PC-9 (cell line): ENCODE results near the gene SCNN1B. TPM values are rescaled to one million over a fixed set of nuclear protein-coding genes. Genes with fewer than 3 reads are reported as not detected.

Source experiments
- BruUV-seq: library from RNA; stranded (reverse); fragments of 400-500 nt; replicated peaks from 2 replicates; lab custom pipeline; 2021; lab: Mats Ljungman, UMichigan
- CTCF ChIA-PET: fragments of 300-600 bp; sonication (Branson Sonifier 250); formaldehyde crosslinking; loops from one replicate; lab custom pipeline; 2022; ENCODE audit warnings: antibody characterized with exemption; lab: Charles Lee
- POLR2A ChIA-PET: fragments of 300-600 bp; sonication (Branson Sonifier 250); formaldehyde crosslinking; loops from one replicate; lab custom pipeline; 2022; ENCODE audit warnings: antibody characterized with exemption; ENCODE audit not compliant: unreplicated experiment; lab: Charles Lee
- DNase-seq, 2 experiments: peaks; one replicate each; pipeline versions ENCODE4 v3.0.0 to v3.0.0-alpha.2; 2015 to 2022; ENCODE audit warnings: mixed read lengths in 1 of 2
- H2AFZ ChIP-seq: fragments of 200-600 bp; sonication (generic); 2 replicates; pipeline ENCODE4 v1.8.1; 2017; ENCODE audit warnings: antibody characterized with exemption
- H3F3A ChIP-seq: fragments of 200-600 bp; sonication (generic); 2 replicates; pipeline ENCODE4 v1.8.1; 2017; ENCODE audit warnings: antibody characterized with exemption, mild to moderate bottlenecking, low read depth; ENCODE audit not compliant: insufficient read depth
- H3K27ac ChIP-seq: fragments of 200-600 bp; sonication (generic); 2 replicates; pipeline ENCODE4 v1.6.1; 2016; ENCODE audit warnings: mixed run types
- H3K27me3 ChIP-seq: fragments of 200-600 bp; sonication (generic); 2 replicates; pipeline ENCODE4 v1.6.1; 2016; ENCODE audit warnings: low read depth, mixed run types; ENCODE audit not compliant: insufficient read depth
- H3K36me3 ChIP-seq: fragments of 200-600 bp; sonication (generic); 2 replicates; pipeline ENCODE4 v1.6.1; 2016; ENCODE audit warnings: low read depth, mixed run types
- H3K4me1 ChIP-seq: fragments of 200-600 bp; sonication (generic); replicated peaks from 2 replicates; pipeline ENCODE4 v1.6.1; 2016; ENCODE audit warnings: mixed run types; ENCODE audit not compliant: insufficient read depth
- H3K4me2 ChIP-seq: fragments of 200-600 bp; sonication (generic); 2 replicates; pipeline ENCODE4 v1.6.1; 2017; ENCODE audit warnings: mixed run types
- H3K4me3 ChIP-seq: fragments of 200-600 bp; sonication (generic); 2 replicates; pipeline ENCODE4 v1.6.1; 2016; ENCODE audit warnings: mixed run types
- H3K79me2 ChIP-seq: fragments of 200-600 bp; sonication (generic); 2 replicates; pipeline ENCODE4 v1.6.1; 2017; ENCODE audit warnings: low read depth, mixed run types
- H3K9me2 ChIP-seq: fragments of 200-600 bp; sonication (generic); 2 replicates; pipeline ENCODE4 v1.8.1; 2017; ENCODE audit warnings: mild to moderate bottlenecking; ENCODE audit not compliant: insufficient read depth
- H3K9me3 ChIP-seq: fragments of 200-600 bp; sonication (generic); 2 replicates; pipeline ENCODE4 v1.8.1; 2016; ENCODE audit warnings: low read depth; ENCODE audit not compliant: insufficient read depth
- H4K20me1 ChIP-seq: fragments of 200-600 bp; sonication (generic); 2 replicates; pipeline ENCODE4 v1.8.1; 2017; ENCODE audit not compliant: insufficient read depth
- EZH2 ChIP-seq: fragments of 200-600 bp; sonication (generic); IDR thresholded peaks from 2 replicates; pipeline ENCODE4 v1.8.0; 2017; ENCODE audit warnings: antibody characterized with exemption, low read depth
- intact Hi-C: fragments of 100-400 bp; cut with micrococcal nuclease; formaldehyde crosslinking; loops from one replicate; pipeline ENCODE4 v1.10.0; 2022; ENCODE audit not compliant: unreplicated experiment
- total RNA-seq: library from RNA; stranded (reverse); gene quantifications from 2 replicates; pipeline ENCODE4 v1.2.3, GENCODE V29; 2021
- TF ChIP-seq, protein P1 (sequence below): fragments of 200-600 bp; sonication (generic); conservative IDR thresholded peaks from 2 replicates; pipeline ENCODE4 v1.6.1; 2017; ENCODE audit warnings: mixed run types, antibody characterized with exemption, mild to moderate bottlenecking, moderate library complexity

SCNN1B gene
- total RNA-seq, 1 experiment from 2014 or later, result 0.57 TPM

DNA sequence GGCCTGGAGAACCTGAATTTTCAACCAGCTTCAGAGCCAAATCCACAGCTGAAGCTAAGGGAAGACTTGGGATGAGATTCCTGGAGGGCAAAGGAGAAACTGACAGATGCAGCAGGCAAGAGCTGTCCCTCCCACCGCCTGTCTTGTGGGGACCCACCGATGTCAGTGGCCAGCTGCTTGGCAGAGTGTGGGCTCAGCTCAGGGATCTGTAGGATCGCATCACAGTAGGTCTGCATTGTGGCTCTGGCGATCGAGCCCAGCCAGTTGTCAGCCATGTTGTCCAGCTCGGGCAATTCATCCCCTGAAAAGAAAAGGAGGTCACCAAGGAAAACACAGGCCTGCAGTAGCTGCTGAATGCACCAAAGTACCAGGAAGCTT, 90.1 kb downstream of the SCNN1B start:
- Histone ChIP-seq H3K36me3 (no peaks in the 10 kb centered on the region; the same call in 1 of the 2 replicates), H3K4me2 (no peak overlapping the region), H3K9me3 (no peaks in the 10 kb centered on the region), H3K79me2 (no peaks in the 10 kb centered on the region), H3K9me2 (no peaks in the 10 kb centered on the region), H3K27me3 (no peaks in the 10 kb centered on the region), H3K27ac (no peak overlapping the region), H3F3A (0 out of 2 replicates have a peak, but pooled peaks cover 5% of the 10 kb centered on the region), H3K4me1 (no peaks in the 10 kb centered on the region), H3K4me3 (no peak overlapping the region), H4K20me1 (no peaks in the 10 kb centered on the region), H2AFZ (no peak overlapping the region)
- ChIA-PET CTCF (no interaction called here), POLR2A (no interaction called here)
- BruUV-seq, result no TSS peak
- TF ChIP-seq EZH2, result no peak
- TF ChIP-seq, protein P1, sequence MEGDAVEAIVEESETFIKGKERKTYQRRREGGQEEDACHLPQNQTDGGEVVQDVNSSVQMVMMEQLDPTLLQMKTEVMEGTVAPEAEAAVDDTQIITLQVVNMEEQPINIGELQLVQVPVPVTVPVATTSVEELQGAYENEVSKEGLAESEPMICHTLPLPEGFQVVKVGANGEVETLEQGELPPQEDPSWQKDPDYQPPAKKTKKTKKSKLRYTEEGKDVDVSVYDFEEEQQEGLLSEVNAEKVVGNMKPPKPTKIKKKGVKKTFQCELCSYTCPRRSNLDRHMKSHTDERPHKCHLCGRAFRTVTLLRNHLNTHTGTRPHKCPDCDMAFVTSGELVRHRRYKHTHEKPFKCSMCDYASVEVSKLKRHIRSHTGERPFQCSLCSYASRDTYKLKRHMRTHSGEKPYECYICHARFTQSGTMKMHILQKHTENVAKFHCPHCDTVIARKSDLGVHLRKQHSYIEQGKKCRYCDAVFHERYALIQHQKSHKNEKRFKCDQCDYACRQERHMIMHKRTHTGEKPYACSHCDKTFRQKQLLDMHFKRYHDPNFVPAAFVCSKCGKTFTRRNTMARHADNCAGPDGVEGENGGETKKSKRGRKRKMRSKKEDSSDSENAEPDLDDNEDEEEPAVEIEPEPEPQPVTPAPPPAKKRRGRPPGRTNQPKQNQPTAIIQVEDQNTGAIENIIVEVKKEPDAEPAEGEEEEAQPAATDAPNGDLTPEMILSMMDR, result no peak
- intact Hi-C loops, result no loop called here
- no peak for DNase-seq

DNA sequence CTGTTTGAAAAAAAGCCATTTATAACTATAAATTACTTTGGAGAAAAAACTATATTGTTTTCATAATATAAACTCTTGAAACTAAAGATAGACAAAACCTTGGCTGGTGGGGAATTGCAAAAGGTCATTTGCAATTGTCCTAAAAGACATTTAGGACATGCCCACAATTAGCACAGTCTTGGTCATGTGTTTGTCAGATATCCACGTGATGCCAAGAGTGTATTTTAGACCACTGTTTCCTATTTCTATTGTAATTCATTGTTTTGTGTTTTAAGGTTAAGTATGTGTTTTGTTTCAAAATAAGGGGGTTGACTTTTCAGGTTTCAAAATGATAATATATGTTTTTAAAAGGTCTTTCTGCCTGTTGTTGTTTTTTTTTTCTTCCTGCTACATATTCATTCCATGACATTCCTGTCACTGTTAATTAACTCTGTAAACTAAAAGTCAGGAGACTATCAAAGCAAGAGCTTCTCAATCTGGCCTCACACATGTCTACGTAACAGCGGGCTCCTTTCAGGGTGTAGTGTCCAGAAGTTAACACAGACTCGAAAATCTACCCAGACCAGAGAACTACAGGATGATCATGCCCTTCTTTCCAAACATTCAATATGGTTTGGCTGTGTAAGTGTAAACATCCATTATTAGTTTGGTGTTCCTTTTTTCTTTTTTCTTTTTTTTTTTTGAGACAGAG, 92.2 kb downstream of the SCNN1B start:
- no peak overlapping the region for H2AFZ ChIP-seq
- H3K9me3 ChIP-seq, result no peaks in the 10 kb centered on the region
- no TSS peak for BruUV-seq
- H3K27ac ChIP-seq, result no peak overlapping the region
- intact Hi-C loops, result no loop called here
- POLR2A ChIA-PET, result interaction anchor here (0.7 kb wide), 1 partner anchor 1318 kb away, joined by 3 read pairs; no protein-coding TSS in a partner anchor
- no peak overlapping the region for H3K4me3 ChIP-seq
- TF ChIP-seq, protein P1, result no peak
- no peak for TF ChIP-seq EZH2
- H4K20me1 ChIP-seq, result no peaks in the 10 kb centered on the region
- no peak overlapping the region for H3K4me2 ChIP-seq
- H3K4me1 ChIP-seq, result no peaks in the 10 kb centered on the region
- 0 out of 2 replicates have a peak, but pooled peaks cover 5% of the 10 kb centered on the region for H3F3A ChIP-seq
- H3K79me2 ChIP-seq, result no peaks in the 10 kb centered on the region
- H3K27me3 ChIP-seq, result no peaks in the 10 kb centered on the region
- DNase-seq, result no peak
- CTCF ChIA-PET, result no interaction called here
- no peaks in the 10 kb centered on the region for H3K9me2 ChIP-seq
- H3K36me3 ChIP-seq, result no peaks in the 10 kb centered on the region; the same call in 1 of the 2 replicates

DNA sequence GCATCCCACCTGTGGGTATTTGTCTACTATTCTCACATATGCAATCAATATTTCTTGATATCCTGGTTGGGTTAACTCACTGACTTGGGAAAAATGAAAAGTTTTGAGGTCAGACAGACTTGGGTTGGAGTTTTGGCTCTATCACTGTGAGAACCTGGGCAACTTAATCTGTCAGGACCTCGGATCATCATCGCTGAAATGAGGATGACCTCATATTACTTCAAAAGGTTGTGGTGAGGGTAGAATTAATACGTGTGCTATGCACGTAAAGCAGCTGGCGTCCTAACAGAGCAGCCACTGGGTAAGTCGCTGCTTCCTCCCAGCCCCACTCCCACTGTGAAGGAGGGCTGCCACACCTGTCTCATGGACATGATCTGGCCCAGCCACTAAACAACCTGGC, 93.6 kb downstream of the SCNN1B start:
- Histone ChIP-seq H3F3A (0 out of 2 replicates have a peak, but pooled peaks cover 5% of the 10 kb centered on the region), H4K20me1 (no peaks in the 10 kb centered on the region), H3K9me3 (no peaks in the 10 kb centered on the region), H3K4me3 (no peak overlapping the region), H3K9me2 (no peaks in the 10 kb centered on the region), H2AFZ (no peak overlapping the region), H3K36me3 (no peaks in the 10 kb centered on the region; the same call in 1 of the 2 replicates), H3K4me2 (no peak overlapping the region), H3K4me1 (no peaks in the 10 kb centered on the region), H3K79me2 (no peaks in the 10 kb centered on the region), H3K27ac (no peak overlapping the region), H3K27me3 (no peaks in the 10 kb centered on the region)
- ChIA-PET POLR2A (no interaction called here), CTCF (no interaction called here)
- TF ChIP-seq, protein P1, result no peak
- no peak for TF ChIP-seq EZH2
- no TSS peak for BruUV-seq
- no peak for DNase-seq
- intact Hi-C loops, result no loop called here
